Uterus (tissue), 4 donors: Measurements from ENCODE around the gene CTNND2. TPM values are rescaled to one million over a fixed set of nuclear protein-coding genes. Genes with fewer than 3 reads are reported as not detected.

ENCODE experiments used
- DNase-seq, 2 donors: peaks; one replicate each; pipeline ENCODE4 v3.0.0-alpha.2; 2019 to 2020
- H3K27ac ChIP-seq, 2 donors: fragments of 200-600 bp; sonication (generic); 1 replicate in 1 of 2; 2 replicates in 1 of 2; pipeline ENCODE4 v1.5.1; 2016 to 2018
- H3K27me3 ChIP-seq, 2 donors: fragments of 200-600 bp; sonication (generic); one replicate each; pipeline ENCODE4 v1.5.1; 2018 to 2019; ENCODE audit warnings: control low read depth in 1 of 2
- H3K36me3 ChIP-seq, 2 donors: fragments of 200-600 bp; sonication (generic); one replicate each; pipeline ENCODE4 v1.5.1; 2019; ENCODE audit warnings: control low read depth in 1 of 2
- H3K4me1 ChIP-seq, 2 donors: fragments of 200-600 bp; sonication (generic); one replicate each; pipeline ENCODE4 v1.5.1; 2018 to 2019; ENCODE audit warnings: control low read depth in 1 of 2
- H3K4me3 ChIP-seq, 2 donors: fragments of 200-600 bp; sonication (generic); 1 replicate in 1 of 2; 2 replicates in 1 of 2; pipeline ENCODE4 v1.5.1; 2018 to 2019; ENCODE audit warnings: mild to moderate bottlenecking in 1 of 2
- H3K9me3 ChIP-seq, 2 donors: fragments of 200-600 bp; sonication (generic); one replicate each; pipeline ENCODE4 v1.5.1; 2019; ENCODE audit warnings: control low read depth in 1 of 2
- CTCF ChIP-seq, 4 experiments: fragments of 200-600 bp in 2 of 4; fragments of 450-650 bp in 2 of 4; sonication (generic) in 2 of 4; IDR thresholded peaks; one replicate each; pipeline ENCODE4 v1.5.1; 2016 to 2019; ENCODE audit warnings: antibody characterized with exemption in 4 of 4, mild to moderate bottlenecking in 2 of 4, moderate library complexity in 1 of 4
- POLR2A ChIP-seq, 2 donors: fragments of 450-650 bp; IDR thresholded peaks; one replicate each; pipeline ENCODE4 v1.6.1; 2016; ENCODE audit warnings: antibody characterized with exemption in 2 of 2, mild to moderate bottlenecking in 1 of 2, moderate library complexity in 1 of 2
- intact Hi-C: fragments of 100-400 bp; cut with DNase I; formaldehyde crosslinking; loops from one replicate; pipeline ENCODE4 v1.15.1; 2023; ENCODE audit warnings: low total_unique reads
- total RNA-seq, 4 donors: library from RNA; depleted of rRNA in 3 of 4; stranded (reverse); fragments of >200 nt in 3 of 4; gene quantifications; one replicate each; pipeline versions ENCODE4 v1.1.0 to v1.2.4, GENCODE V29; 2014 to 2023
- donor health status: DM: yes; HTN: yes; CAD: no.

CTNND2 gene
- total RNA-seq, 4 donors from 2014 or later = 0.49 to 1.2 TPM; not detected in 2

- intact Hi-C loops = no loop called here
- H3K4me3 ChIP-seq = no peak overlapping the region
- TF ChIP-seq POLR2A (IDR thresholded peaks at IDR 0.05) = no peak
- no peak for TF ChIP-seq CTCF (IDR thresholded peaks at IDR 0.05)
Observed at GRCh38 chr5:11171236-11171635, 733.0 kb downstream of the CTNND2 start.

GRCh38 chr5:11166923-11167322, 737.3 kb downstream of the CTNND2 start:
- TF ChIP-seq CTCF (IDR thresholded peaks at IDR 0.05) = no peak
- TF ChIP-seq POLR2A (IDR thresholded peaks at IDR 0.05) = no peak
- no peak for DNase-seq
- Histone ChIP-seq H3K36me3 (no peaks in the 10 kb centered on the region), H3K27me3 (no peaks in the 10 kb centered on the region), H3K4me1 (no peaks in the 10 kb centered on the region), H3K9me3 (no peaks in the 10 kb centered on the region), H3K4me3 (no peak overlapping the region), H3K27ac (no peak overlapping the region)
- intact Hi-C loops = no loop called here

More at GRCh38 chr5:11171236-11171635, 733.0 kb downstream of the CTNND2 start:
- no peaks in the 10 kb centered on the region for H3K36me3 ChIP-seq
- H3K4me1 ChIP-seq = no peaks in the 10 kb centered on the region
- H3K27me3 ChIP-seq = no peaks in the 10 kb centered on the region
- no peaks in the 10 kb centered on the region for H3K9me3 ChIP-seq
- DNase-seq = no peak
- no peak overlapping the region for H3K27ac ChIP-seq

GRCh38 chr5:11164531-11165294, 739.5 kb downstream of the CTNND2 start:
- intact Hi-C loops = no loop called here
- DNase-seq = no peak
- H3K9me3 ChIP-seq = no peaks in the 10 kb centered on the region
- H3K27ac ChIP-seq = no peak overlapping the region
- H3K4me1 ChIP-seq = no peaks in the 10 kb centered on the region
- TF ChIP-seq CTCF (IDR thresholded peaks at IDR 0.05) (no peak), POLR2A (IDR thresholded peaks at IDR 0.05) (no peak)
- H3K4me3 ChIP-seq = no peak overlapping the region
- H3K36me3 ChIP-seq = no peaks in the 10 kb centered on the region
- H3K27me3 ChIP-seq = no peaks in the 10 kb centered on the region

GRCh38 chr5:11157132-11157531, 747.1 kb downstream of the CTNND2 start:
- no peak for TF ChIP-seq CTCF (IDR thresholded peaks at IDR 0.05)
- TF ChIP-seq POLR2A (IDR thresholded peaks at IDR 0.05) = no peak
- H3K27me3 ChIP-seq = no peaks in the 10 kb centered on the region
- DNase-seq = no peak
- no peaks in the 10 kb centered on the region for H3K36me3 ChIP-seq
- H3K9me3 ChIP-seq = no peaks in the 10 kb centered on the region
- intact Hi-C loops = no loop called here
- H3K27ac ChIP-seq = no peak overlapping the region
- H3K4me1 ChIP-seq = no peaks in the 10 kb centered on the region
- H3K4me3 ChIP-seq = no peak overlapping the region

- Histone ChIP-seq H3K27ac (no peak overlapping the region), H3K9me3 (no peaks in the 10 kb centered on the region), H3K36me3 (no peaks in the 10 kb centered on the region), H3K27me3 (no peaks in the 10 kb centered on the region), H3K4me1 (no peaks in the 10 kb centered on the region), H3K4me3 (no peak overlapping the region)
- no peak for DNase-seq
- intact Hi-C loops = no loop called here
- TF ChIP-seq POLR2A (IDR thresholded peaks at IDR 0.05) (no peak), CTCF (IDR thresholded peaks at IDR 0.05) (no peak)
Observed at GRCh38 chr5:11153670-11154382, 750.4 kb downstream of the CTNND2 start.
